Stimulated activated naive CD4-positive, alpha-beta T cell treated with Interleukin-2 at 50 U/mL for 16 hours (primary cell): ENCODE measurements around the gene RABGAP1L.

Experiments used
- DNase-seq: peaks from one replicate; lab custom pipeline; 2025; lab: John Stamatoyannopoulos, UW

The RABGAP1L gene

GRCh38 chr1:174938281-174939007 lies 779.1 kb downstream of the RABGAP1L start:
- DNase-seq, result no peak

GRCh38 chr1:174939775-174940545 lies 780.6 kb downstream of the RABGAP1L start:
- no peak for DNase-seq

- DNase-seq, result no peak
Measured at GRCh38 chr1:174940646-174941175, 781.4 kb downstream of the RABGAP1L start.

GRCh38 chr1:174942547-174943255 lies 783.4 kb downstream of the RABGAP1L start:
- no peak for DNase-seq

- DNase-seq, result no peak
Measured at GRCh38 chr1:174946031-174946430, 786.7 kb downstream of the RABGAP1L start.

- DNase-seq, result no peak
Measured at GRCh38 chr1:174949061-174949460, 789.7 kb downstream of the RABGAP1L start.

GRCh38 chr1:174949645-174950044 lies 790.3 kb downstream of the RABGAP1L start:
- no peak for DNase-seq

GRCh38 chr1:174953285-174954072 lies 794.2 kb downstream of the RABGAP1L start:
- no peak for DNase-seq

GRCh38 chr1:174954073-174954460 lies 794.7 kb downstream of the RABGAP1L start:
- DNase-seq, result no peak

- no peak for DNase-seq
Measured at GRCh38 chr1:174954671-174955669, 795.6 kb downstream of the RABGAP1L start.

- DNase-seq, result no peak
Measured at GRCh38 chr1:174956086-174956485, 796.8 kb downstream of the RABGAP1L start.

- no peak for DNase-seq
Measured at GRCh38 chr1:174956976-174957375, 797.7 kb downstream of the RABGAP1L start.

- no peak for DNase-seq
Measured at GRCh38 chr1:174957829-174958228, 798.5 kb downstream of the RABGAP1L start.

- no peak for DNase-seq
Measured at GRCh38 chr1:174958396-174958795, 799.1 kb downstream of the RABGAP1L start.

- DNase-seq, result no peak
Measured at GRCh38 chr1:174960362-174960761, 801.0 kb downstream of the RABGAP1L start.

GRCh38 chr1:174963529-174964125 lies 804.3 kb downstream of the RABGAP1L start:
- DNase-seq, result no peak

- no peak for DNase-seq
Measured at GRCh38 chr1:174964261-174964971, 805.1 kb downstream of the RABGAP1L start.

- no peak for DNase-seq
Measured at GRCh38 chr1:174964972-174965361, 805.6 kb downstream of the RABGAP1L start.

GRCh38 chr1:174965362-174966007 lies 806.2 kb downstream of the RABGAP1L start:
- no peak for DNase-seq
